Activated CD4-positive, alpha-beta T cell treated with anti-CD3 and anti-CD28 coated beads for 4 hours (primary cell): ENCODE results near the gene LRRC36.

Experiments
- DNase-seq, 2 donors: peaks; one replicate each; pipeline ENCODE4 v3.0.0-alpha.2; 2020

The LRRC36 gene

GRCh38 chr16:67390816-67391423 is 64.3 kb downstream of the LRRC36 start:
- DNase-seq = no peak

- DNase-seq = no peak
These were observed 65.0 kb downstream of the LRRC36 start for GRCh38 chr16:67391424-67392300.

- DNase-seq = no peak
These were observed 65.9 kb downstream of the LRRC36 start for GRCh38 chr16:67392301-67393059.

- DNase-seq = peak; percentile 15 to 19
These were observed 66.6 kb downstream of the LRRC36 start, which contains the start of gene TPPP3 for GRCh38 chr16:67393111-67393787. TSS of gene TPPP3 (minus strand) at chr16:67393498. CDS start at chr16:67391111, 2,387 bp downstream.

GRCh38 chr16:67393788-67394154 is 67.2 kb downstream of the LRRC36 start:
- DNase-seq = no peak

- DNase-seq = no peak
These were observed 67.8 kb downstream of the LRRC36 start for GRCh38 chr16:67394155-67395104.

GRCh38 chr16:67395105-67395457 is 68.5 kb downstream of the LRRC36 start:
- no peak for DNase-seq

- DNase-seq = no peak
These were observed 69.0 kb downstream of the LRRC36 start for GRCh38 chr16:67395458-67396158.

GRCh38 chr16:67396159-67397035 is 69.8 kb downstream of the LRRC36 start:
- no peak for DNase-seq

- no peak for DNase-seq
These were observed 70.6 kb downstream of the LRRC36 start for GRCh38 chr16:67397036-67397801.

GRCh38 chr16:67397812-67398545 is 71.4 kb downstream of the LRRC36 start:
- DNase-seq = no peak

GRCh38 chr16:67398546-67399217 is 72.1 kb downstream of the LRRC36 start:
- no peak for DNase-seq

GRCh38 chr16:67399218-67399733 is 72.7 kb downstream of the LRRC36 start:
- peak; percentile 14 to 31 for DNase-seq

- DNase-seq = no peak
These were observed 73.4 kb downstream of the LRRC36 start for GRCh38 chr16:67399749-67400704.

GRCh38 chr16:67400901-67401300 is 74.3 kb downstream of the LRRC36 start:
- DNase-seq = no peak

GRCh38 chr16:67403976-67404555 is 77.5 kb downstream of the LRRC36 start:
- DNase-seq = no peak
